ENCODE results near the gene TYW1B.
"Not testable (repeated sequence)": the region's sequence is repeated elsewhere in the genome, so short reads cannot be mapped to it uniquely, and the experiment has no call there.

TYW1B gene

DNA sequence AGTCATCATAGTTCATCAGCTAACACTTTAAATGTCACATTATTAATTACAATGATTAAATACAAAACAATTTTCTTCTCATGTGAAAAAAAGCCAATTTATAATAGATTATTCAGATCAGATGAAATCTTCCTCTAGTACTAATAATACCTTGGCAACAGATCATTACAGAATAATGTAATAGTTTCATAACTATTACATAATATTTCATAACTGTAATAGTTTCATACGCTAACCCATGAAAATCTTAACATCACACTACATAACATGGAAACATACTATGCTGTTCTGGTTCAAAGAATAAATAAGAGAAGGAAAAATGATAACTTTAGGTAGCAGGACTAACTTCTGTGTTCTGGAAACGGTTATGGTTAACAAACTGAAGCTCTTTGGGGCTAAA, 152.3 kb downstream of the TYW1B start:
- not testable (repeated sequence) for H3K27ac ChIP-seq (ENCODE audit: low read depth, low read length); H3K9ac ChIP-seq (ENCODE audit: low read length in 5 of 5); H3K4me1 ChIP-seq (ENCODE audit: control insufficient read depth in 5 of 5, insufficient read depth in 5 of 5, low read length in 5 of 5); H3K36me3 ChIP-seq (ENCODE audit: control insufficient read depth in 5 of 5, insufficient read depth in 5 of 5, low read length in 5 of 5); H3K9me3 ChIP-seq (ENCODE audit: control insufficient read depth in 5 of 5, low read length in 5 of 5); H3K27me3 ChIP-seq (ENCODE audit: control insufficient read depth in 5 of 5, insufficient read depth in 4 of 5, low read length in 5 of 5); H3K4me3 ChIP-seq (ENCODE audit: low read depth in 1 of 5, low read length in 5 of 5)

DNA sequence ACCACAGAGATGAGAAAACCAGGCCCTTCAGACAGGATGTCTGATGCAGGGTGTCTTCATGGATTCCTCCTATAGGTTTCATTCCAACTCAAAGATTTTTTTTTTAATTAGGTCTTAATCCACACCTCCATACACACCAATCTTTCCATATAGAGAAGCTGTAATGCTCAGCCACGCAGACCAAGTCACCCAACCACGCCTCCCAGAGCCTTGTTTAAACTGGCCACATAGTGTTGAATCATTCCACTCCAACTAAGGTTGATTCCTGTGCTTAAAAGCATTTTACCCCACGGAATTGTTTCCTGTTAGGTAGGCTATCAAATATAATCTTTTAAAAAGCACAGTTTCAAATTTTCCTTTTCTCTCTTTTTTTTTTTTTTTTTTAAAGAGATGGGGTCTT, 153.6 kb downstream of the TYW1B start:
- Histone ChIP-seq H3K9ac (ENCODE audit: low read length in 5 of 5) (no peak overlapping the region), H3K4me1 (ENCODE audit: control insufficient read depth in 5 of 5, insufficient read depth in 5 of 5, low read length in 5 of 5) (peaks cover 0 to 3% (median 0%) of the 10 kb centered on the region in 5 donors), H3K27me3 (ENCODE audit: control insufficient read depth in 5 of 5, insufficient read depth in 4 of 5, low read length in 5 of 5) (no peaks in the 10 kb centered on the region), H3K4me3 (ENCODE audit: low read depth in 1 of 5, low read length in 5 of 5) (no peak overlapping the region), H3K9me3 (ENCODE audit: control insufficient read depth in 5 of 5, low read length in 5 of 5) (no peaks in the 10 kb centered on the region), H3K27ac (ENCODE audit: low read depth, low read length) (no peak overlapping the region), H3K36me3 (ENCODE audit: control insufficient read depth in 5 of 5, insufficient read depth in 5 of 5, low read length in 5 of 5) (peaks cover 0 to 3% (median 0%) of the 10 kb centered on the region in 5 donors)

DNA sequence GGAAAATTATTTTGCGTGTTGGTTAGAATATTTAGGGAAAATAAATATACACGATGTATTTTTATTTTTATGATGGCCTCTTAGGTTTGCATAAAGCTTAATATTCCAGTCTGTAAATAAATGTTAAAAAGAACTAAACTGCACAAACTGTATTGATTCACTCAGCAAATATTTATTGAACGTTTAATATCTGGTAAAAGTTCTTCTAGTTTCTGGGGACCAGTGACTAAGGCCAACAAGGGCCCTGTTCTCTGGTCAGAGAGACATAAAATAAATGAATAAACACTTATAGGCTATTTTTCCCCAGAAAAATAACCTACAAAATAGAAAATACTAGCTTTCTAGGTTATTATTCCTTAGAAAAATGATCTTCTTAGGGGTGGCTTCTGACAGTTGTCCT, 157.2 kb downstream of the TYW1B start:
- H3K4me1 ChIP-seq (ENCODE audit: control insufficient read depth in 5 of 5, insufficient read depth in 5 of 5, low read length in 5 of 5); H3K9ac ChIP-seq (ENCODE audit: low read length in 5 of 5); H3K4me3 ChIP-seq (ENCODE audit: low read depth in 1 of 5, low read length in 5 of 5); H3K27ac ChIP-seq (ENCODE audit: low read depth, low read length); H3K9me3 ChIP-seq (ENCODE audit: control insufficient read depth in 5 of 5, low read length in 5 of 5); H3K36me3 ChIP-seq (ENCODE audit: control insufficient read depth in 5 of 5, insufficient read depth in 5 of 5, low read length in 5 of 5); H3K27me3 ChIP-seq (ENCODE audit: control insufficient read depth in 5 of 5, insufficient read depth in 4 of 5, low read length in 5 of 5): not testable (repeated sequence)

GRCh38 chr7:72668435-72668834, 159.6 kb downstream of the TYW1B start:
- not testable (repeated sequence) for H3K9me3 ChIP-seq (ENCODE audit: control insufficient read depth in 5 of 5, low read length in 5 of 5); H3K27me3 ChIP-seq (ENCODE audit: control insufficient read depth in 5 of 5, insufficient read depth in 4 of 5, low read length in 5 of 5); H3K27ac ChIP-seq (ENCODE audit: low read depth, low read length); H3K4me3 ChIP-seq (ENCODE audit: low read depth in 1 of 5, low read length in 5 of 5); H3K36me3 ChIP-seq (ENCODE audit: control insufficient read depth in 5 of 5, insufficient read depth in 5 of 5, low read length in 5 of 5); H3K4me1 ChIP-seq (ENCODE audit: control insufficient read depth in 5 of 5, insufficient read depth in 5 of 5, low read length in 5 of 5); H3K9ac ChIP-seq (ENCODE audit: low read length in 5 of 5)

GRCh38 chr7:72667049-72667448, 161.0 kb downstream of the TYW1B start:
- not testable (repeated sequence) for H3K4me1 ChIP-seq (ENCODE audit: control insufficient read depth in 5 of 5, insufficient read depth in 5 of 5, low read length in 5 of 5); H3K9ac ChIP-seq (ENCODE audit: low read length in 5 of 5); H3K4me3 ChIP-seq (ENCODE audit: low read depth in 1 of 5, low read length in 5 of 5); H3K27me3 ChIP-seq (ENCODE audit: control insufficient read depth in 5 of 5, insufficient read depth in 4 of 5, low read length in 5 of 5); H3K27ac ChIP-seq (ENCODE audit: low read depth, low read length); H3K36me3 ChIP-seq (ENCODE audit: control insufficient read depth in 5 of 5, insufficient read depth in 5 of 5, low read length in 5 of 5); H3K9me3 ChIP-seq (ENCODE audit: control insufficient read depth in 5 of 5, low read length in 5 of 5)

- H3K4me3 ChIP-seq (ENCODE audit: low read depth in 1 of 5, low read length in 5 of 5); H3K27ac ChIP-seq (ENCODE audit: low read depth, low read length); H3K9ac ChIP-seq (ENCODE audit: low read length in 5 of 5); H3K4me1 ChIP-seq (ENCODE audit: control insufficient read depth in 5 of 5, insufficient read depth in 5 of 5, low read length in 5 of 5); H3K36me3 ChIP-seq (ENCODE audit: control insufficient read depth in 5 of 5, insufficient read depth in 5 of 5, low read length in 5 of 5); H3K27me3 ChIP-seq (ENCODE audit: control insufficient read depth in 5 of 5, insufficient read depth in 4 of 5, low read length in 5 of 5); H3K9me3 ChIP-seq (ENCODE audit: control insufficient read depth in 5 of 5, low read length in 5 of 5): not testable (repeated sequence)
These were observed 179.4 kb downstream of the TYW1B start for GRCh38 chr7:72648574-72648973.

DNA sequence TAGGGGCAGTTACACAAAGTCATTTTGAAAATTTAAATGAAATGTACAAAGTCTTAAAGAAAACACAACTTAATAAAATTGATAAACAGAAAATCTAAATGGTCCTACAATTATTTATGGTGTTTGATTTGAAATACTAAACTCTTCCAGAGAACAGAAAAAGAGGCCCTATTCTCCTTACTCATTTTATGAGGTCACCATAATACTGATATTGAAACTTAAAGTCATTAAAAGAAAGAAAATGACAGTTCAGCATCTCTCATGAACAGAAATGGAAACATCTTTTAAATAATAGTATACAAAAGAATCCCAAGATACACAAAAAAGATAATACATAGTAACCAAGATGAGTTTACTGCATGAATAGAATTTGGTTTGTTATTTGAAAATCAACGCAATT, 184.3 kb downstream of the TYW1B start:
- H3K27me3 ChIP-seq (ENCODE audit: control insufficient read depth in 5 of 5, insufficient read depth in 4 of 5, low read length in 5 of 5); H3K36me3 ChIP-seq (ENCODE audit: control insufficient read depth in 5 of 5, insufficient read depth in 5 of 5, low read length in 5 of 5); H3K4me1 ChIP-seq (ENCODE audit: control insufficient read depth in 5 of 5, insufficient read depth in 5 of 5, low read length in 5 of 5); H3K4me3 ChIP-seq (ENCODE audit: low read depth in 1 of 5, low read length in 5 of 5); H3K9ac ChIP-seq (ENCODE audit: low read length in 5 of 5); H3K27ac ChIP-seq (ENCODE audit: low read depth, low read length); H3K9me3 ChIP-seq (ENCODE audit: control insufficient read depth in 5 of 5, low read length in 5 of 5): not testable (repeated sequence)

- H3K27me3 ChIP-seq (ENCODE audit: control insufficient read depth in 5 of 5, insufficient read depth in 4 of 5, low read length in 5 of 5); H3K27ac ChIP-seq (ENCODE audit: low read depth, low read length); H3K36me3 ChIP-seq (ENCODE audit: control insufficient read depth in 5 of 5, insufficient read depth in 5 of 5, low read length in 5 of 5); H3K9me3 ChIP-seq (ENCODE audit: control insufficient read depth in 5 of 5, low read length in 5 of 5); H3K4me3 ChIP-seq (ENCODE audit: low read depth in 1 of 5, low read length in 5 of 5); H3K9ac ChIP-seq (ENCODE audit: low read length in 5 of 5); H3K4me1 ChIP-seq (ENCODE audit: control insufficient read depth in 5 of 5, insufficient read depth in 5 of 5, low read length in 5 of 5): not testable (repeated sequence)
These were observed 186.3 kb downstream of the TYW1B start for GRCh38 chr7:72641485-72642248.

GRCh38 chr7:72640740-72641139, 187.3 kb downstream of the TYW1B start:
- H3K27ac ChIP-seq (ENCODE audit: low read depth, low read length); H3K4me3 ChIP-seq (ENCODE audit: low read depth in 1 of 5, low read length in 5 of 5); H3K4me1 ChIP-seq (ENCODE audit: control insufficient read depth in 5 of 5, insufficient read depth in 5 of 5, low read length in 5 of 5); H3K36me3 ChIP-seq (ENCODE audit: control insufficient read depth in 5 of 5, insufficient read depth in 5 of 5, low read length in 5 of 5); H3K27me3 ChIP-seq (ENCODE audit: control insufficient read depth in 5 of 5, insufficient read depth in 4 of 5, low read length in 5 of 5); H3K9ac ChIP-seq (ENCODE audit: low read length in 5 of 5); H3K9me3 ChIP-seq (ENCODE audit: control insufficient read depth in 5 of 5, low read length in 5 of 5): not testable (repeated sequence)

GRCh38 chr7:72635273-72635908, 192.6 kb downstream of the TYW1B start:
- not testable (repeated sequence) for H3K4me3 ChIP-seq (ENCODE audit: low read depth in 1 of 5, low read length in 5 of 5); H3K9me3 ChIP-seq (ENCODE audit: control insufficient read depth in 5 of 5, low read length in 5 of 5); H3K36me3 ChIP-seq (ENCODE audit: control insufficient read depth in 5 of 5, insufficient read depth in 5 of 5, low read length in 5 of 5); H3K9ac ChIP-seq (ENCODE audit: low read length in 5 of 5); H3K27ac ChIP-seq (ENCODE audit: low read depth, low read length); H3K4me1 ChIP-seq (ENCODE audit: control insufficient read depth in 5 of 5, insufficient read depth in 5 of 5, low read length in 5 of 5); H3K27me3 ChIP-seq (ENCODE audit: control insufficient read depth in 5 of 5, insufficient read depth in 4 of 5, low read length in 5 of 5)
